ENCODE data around the gene SEMA5B. TPM values are rescaled to one million over a fixed set of nuclear protein-coding genes. Genes with fewer than 3 reads are reported as not detected.

SEMA5B gene
- total RNA-seq, 2 donors from 2014 or later: 0.15 to 0.59 TPM

DNA sequence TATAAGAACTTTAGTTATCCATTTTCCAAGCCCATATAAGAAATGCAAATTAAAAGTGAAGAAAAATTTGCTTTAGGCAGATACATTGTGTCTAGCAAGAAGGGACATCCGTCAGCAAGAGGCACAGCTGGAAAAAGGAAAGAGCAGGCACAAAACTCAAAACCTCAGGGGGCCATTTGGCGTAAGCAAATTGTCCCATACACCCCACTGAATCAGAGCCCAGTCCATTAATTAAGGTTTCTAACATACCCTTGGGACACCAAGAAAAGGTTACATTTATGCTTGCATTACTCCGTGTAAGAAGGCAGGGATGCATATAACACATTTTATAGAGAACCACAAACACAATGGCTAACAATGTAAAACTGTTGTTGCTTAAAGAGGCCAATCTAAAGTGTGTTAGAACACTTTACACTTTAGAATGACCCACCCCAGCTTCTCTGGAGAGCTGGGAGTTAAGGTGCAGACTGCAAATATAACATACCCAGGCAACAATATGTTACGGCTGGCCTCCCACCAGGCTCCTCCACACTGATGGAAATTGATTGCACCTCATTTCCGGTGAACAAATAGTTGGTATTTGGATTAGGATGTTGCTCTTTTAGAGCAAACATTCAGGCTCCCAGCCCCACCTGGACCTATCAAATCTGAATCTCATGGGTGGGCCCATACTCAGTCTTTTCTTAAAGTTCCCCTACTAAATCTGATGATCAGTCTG, 23.2 kb downstream of the SEMA5B start:
- intact Hi-C loops (cut with DNase I, micrococcal nuclease): no loop called here
- DNase-seq (no peak), ATAC-seq (no peak)

DNA sequence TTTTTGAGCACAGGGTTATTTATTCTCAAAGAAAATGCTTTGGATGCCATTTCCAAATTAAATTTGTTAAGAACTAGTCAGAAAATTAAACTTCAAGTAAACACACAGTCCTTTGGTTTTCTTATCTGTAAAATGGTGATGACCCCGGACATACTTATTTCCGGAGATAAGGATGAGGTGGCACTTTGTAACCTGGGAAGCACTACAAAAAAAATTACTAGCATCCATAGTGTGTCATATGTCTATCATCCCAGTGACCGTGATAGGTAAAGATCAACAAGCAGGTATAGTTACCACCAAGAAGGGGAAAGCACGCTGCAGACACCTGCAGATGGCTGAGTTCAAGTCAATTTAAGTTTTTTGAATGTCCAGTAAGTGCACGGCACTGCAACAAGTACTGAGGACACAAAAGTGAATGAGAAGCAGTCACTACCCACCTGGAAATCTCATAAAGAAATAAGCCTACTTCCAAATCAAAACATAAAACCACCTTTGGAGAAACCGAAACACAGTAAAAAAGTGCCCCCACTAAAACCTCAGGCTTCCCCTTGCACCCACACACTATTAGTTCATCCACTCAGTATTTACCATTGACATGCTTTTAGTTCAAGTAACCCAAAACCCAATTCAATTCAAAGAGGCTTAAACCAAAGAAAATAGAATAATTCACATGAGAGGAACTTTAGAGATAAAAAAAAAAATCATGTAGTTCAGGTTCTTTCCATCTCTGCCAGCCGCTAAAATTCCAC, 24.6 kb downstream of the SEMA5B start:
- DNase-seq (no peak), ATAC-seq (no peak)
- intact Hi-C loops (cut with DNase I, micrococcal nuclease): no loop called here

DNA sequence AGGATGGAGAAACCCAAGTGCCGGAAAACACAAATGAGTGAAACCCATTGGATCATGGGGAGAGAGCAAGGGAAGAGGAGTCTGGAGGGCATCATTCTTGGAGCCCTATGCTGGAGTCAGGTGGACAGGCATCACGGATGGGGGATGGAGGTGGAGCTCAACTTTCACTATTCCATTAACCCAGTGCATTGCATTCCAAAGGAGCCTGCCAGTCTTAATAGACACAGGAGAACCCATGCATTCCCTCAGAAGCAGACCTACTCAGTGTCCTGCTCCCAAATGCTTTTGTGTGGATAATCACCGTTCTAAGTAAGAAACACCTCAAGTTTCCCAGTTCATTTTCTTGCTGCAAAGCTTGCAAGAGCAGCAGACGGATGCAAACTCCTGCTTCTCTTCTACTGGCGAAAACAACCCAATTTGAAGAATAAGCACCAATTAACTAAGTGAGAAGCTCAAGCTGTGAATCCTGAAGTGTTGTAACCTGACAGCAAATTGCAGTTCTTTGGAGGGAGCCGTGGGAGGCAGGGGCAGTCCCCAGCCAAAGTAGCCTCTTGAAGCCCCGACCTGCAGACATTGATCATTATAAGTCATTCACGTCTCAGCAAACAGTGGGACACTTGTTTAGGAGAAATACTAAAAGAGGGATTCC, 25.3 kb downstream of the SEMA5B start:
- DNase-seq (no peak), ATAC-seq (no peak)
- intact Hi-C loops (cut with DNase I, micrococcal nuclease): no loop called here

DNA sequence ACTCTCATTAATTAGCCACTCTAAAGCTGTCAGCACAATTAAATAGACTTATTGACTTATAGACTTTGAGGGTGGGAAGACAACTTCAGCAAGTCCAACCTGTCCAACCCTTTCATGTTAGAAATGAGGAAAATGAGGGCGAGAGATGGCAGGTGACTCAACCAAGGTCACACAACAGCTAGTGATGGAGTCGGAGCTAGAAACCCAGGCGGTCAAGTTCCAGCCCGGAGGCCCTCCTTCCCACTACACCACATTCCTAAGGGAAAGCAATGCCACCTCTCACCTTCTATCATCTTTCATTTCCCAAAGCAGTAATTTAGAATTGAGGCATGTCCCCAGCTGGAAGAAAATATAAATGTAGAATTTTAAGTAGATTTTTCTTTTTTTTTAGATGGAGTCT, 28.7 kb downstream of the SEMA5B start:
- ATAC-seq (no peak), DNase-seq (no peak)
- intact Hi-C loops (cut with DNase I, micrococcal nuclease): no loop called here

DNA sequence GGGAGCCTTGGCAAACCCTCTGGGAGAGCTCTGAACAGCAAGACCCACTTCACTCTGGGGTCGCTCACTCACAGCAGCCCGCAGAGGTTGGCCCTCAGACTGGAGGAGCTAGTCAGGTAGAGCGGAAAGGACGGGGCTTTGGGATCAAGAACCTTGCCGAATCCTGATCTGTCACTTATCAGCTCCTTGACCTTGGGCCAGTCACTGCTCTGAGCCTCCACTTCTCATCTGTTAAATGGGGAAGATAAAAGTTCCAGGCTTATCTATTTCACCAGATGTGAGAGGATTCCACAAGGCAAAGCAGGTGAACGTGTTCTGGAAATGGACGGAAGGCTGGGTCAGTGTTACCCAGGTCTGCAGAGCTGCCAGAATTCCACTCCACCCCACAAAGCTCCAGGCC, 29.4 kb downstream of the SEMA5B start:
- intact Hi-C loops (cut with DNase I, micrococcal nuclease): no loop called here
- DNase-seq: no peak
- ATAC-seq: no peak

DNA sequence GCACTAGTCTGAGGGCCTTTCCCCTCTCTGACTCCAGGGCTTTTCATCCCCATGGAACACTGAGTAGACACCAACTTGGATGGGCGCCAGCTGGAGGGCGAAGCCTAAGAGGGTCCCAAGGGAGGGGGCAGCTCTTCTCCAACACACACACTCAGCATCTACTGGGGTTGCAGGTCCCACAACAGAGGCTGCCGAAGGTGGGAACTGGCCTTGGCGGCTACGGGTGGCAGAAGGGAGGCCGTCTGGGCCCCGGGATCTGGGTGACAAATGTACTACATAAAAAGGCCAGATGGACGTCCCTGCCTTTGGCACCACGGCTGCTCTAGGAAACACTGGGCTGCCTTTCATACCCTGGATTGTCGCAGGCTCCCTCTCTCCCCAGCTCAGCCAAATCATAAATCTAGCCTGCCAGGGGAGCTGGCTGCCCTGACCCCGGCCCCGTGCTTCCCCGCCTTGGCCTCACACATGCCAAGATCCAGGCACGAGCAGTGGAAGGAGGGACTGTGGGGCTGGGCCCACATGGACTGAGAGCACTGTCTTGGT, 31.5 kb downstream of the SEMA5B start:
- no peak for ATAC-seq
- intact Hi-C loops (cut with DNase I, micrococcal nuclease): no loop called here
- DNase-seq: no peak

DNA sequence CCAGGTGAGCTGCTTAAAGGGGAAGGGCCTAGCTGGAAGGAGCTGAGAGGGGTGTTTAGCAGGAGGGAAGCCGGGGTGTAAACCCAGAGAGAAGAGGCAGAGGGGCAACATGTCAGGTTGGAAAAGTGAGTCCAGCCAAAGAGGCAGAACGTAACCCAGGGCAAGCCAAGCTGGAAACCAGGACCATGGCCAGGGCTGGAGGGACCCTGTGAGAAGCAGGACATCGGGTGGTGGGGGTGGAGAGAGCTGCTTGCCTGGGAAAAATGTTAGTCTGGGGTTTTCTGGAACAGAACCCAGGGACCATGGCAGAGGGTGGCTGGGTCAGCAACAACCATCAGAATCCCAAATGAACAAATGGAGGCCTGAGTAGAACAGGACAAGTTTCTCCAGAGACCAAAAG, 32.6 kb downstream of the SEMA5B start:
- intact Hi-C loops (cut with DNase I, micrococcal nuclease): no loop called here
- ATAC-seq (no peak), DNase-seq (no peak)

DNA sequence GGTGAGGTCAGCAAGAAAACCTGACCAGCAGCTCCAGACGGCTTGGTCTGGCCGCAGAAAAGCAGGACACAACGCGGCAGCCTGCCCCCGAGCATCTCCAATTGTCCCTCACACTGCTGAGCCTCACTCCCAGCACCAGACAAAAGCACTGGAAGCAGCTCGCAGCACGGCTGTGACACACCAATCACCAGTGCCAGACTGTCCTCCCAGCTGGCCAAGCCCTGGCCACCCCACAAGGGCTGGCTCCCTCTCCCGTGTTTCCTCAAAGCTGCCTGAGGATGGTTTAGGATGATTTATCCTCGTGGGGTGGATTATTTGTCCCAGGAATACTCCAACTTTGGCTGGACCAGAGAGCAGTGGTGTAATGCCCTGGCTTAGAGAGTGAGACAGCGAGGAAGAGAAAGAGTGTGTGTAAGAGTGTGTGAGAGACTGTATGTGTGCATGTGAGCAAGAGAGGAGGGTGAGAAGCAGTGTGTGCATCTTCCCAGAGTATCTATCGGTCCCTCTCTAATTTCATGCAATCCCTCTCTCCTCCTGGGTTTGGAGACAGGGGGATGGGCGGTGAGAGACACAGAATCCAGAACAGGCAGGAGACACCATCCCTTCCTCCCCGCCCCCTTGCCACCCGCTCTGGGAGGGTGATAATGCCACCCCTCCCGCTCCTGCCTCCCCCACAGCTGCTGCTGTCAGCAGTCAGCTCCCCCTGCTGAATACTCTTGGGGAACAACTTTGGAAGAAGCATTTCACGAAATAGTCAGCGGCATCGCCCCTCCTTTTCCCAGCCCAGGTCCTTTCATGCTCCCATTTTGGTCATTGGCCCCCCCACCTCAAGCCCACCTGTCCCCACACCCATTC, 34.2 kb downstream of the SEMA5B start:
- intact Hi-C loops (cut with DNase I, micrococcal nuclease): no loop called here
- ATAC-seq: no peak
- no peak for DNase-seq

DNA sequence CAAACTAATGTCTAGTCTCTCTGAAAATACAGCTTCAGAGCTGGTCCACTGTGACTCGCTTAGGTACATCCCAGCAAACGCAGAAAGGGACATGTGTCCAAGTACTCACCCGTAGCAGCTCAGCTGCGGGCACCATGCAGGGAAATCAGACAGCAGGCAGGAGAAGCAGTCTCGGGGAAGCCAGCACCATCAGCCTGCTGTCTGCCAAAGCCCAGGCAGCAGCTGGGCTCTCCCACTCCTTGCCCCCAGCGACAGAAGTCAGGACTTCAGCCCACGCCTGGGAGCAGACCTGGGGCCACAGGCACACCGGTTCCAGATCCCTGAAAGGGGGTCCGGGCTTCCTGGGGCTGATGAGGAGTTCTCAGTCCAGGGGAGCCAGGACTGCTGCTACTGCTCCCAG, 34.9 kb downstream of the SEMA5B start:
- ATAC-seq: no peak
- intact Hi-C loops (cut with DNase I, micrococcal nuclease): no loop called here
- no peak for DNase-seq

DNA sequence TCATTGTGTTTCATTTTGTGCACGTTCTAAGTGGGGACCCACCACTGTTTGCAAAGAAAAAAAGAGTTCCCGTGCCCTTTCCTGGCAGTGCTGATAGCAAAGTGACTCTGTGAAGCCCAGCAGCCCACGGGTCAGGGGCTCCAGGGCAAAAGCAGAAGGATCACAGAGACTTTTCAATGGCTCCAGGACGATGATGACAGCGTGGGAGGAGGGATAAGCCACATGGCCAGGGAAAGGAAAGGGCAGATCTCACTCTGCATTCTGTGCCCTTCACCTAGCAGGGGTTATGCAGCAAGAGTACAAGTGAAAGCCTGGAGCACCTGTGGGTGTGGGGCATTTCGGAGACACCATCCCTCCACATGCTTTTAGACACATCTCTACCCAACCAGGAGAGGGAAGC, 35.4 kb downstream of the SEMA5B start:
- ATAC-seq: no peak
- intact Hi-C loops (cut with DNase I, micrococcal nuclease): no loop called here
- no peak for DNase-seq

DNA sequence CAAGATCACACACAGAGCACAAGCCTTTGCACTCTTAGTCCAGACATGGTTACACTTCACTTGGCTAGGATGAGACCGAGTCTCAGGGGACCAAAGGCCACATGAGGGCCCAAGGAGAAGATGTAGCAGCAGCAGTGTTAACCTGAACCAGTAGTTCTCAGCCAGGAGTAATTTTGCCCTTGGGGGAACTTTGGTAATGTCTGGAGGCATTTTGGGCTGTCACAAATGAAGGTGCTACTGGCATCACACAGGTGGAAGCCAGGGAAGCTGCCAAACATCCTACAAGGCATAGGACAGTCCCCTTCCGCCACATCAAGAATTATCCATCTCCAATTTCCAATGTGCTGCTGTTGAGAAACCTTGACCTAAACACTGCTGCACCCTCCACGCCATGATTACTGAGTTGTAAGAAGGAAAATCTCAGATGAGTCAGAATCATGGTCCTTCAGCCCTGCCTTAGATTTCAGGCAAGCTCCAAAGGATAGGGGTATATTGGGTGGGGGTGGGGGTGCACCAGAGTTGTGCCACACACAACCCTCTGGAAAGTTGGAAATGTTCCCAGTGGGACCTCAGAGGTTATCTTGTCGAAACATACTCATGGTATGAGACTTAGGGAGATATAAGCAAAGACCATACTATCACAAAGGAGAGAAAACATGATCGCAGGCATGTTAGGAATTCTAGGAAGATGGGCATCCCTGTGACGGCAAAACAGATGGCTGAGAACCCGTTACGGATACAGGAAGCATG, 36.2 kb downstream of the SEMA5B start:
- intact Hi-C loops (cut with DNase I, micrococcal nuclease): no loop called here
- DNase-seq: no peak
- no peak for ATAC-seq

DNA sequence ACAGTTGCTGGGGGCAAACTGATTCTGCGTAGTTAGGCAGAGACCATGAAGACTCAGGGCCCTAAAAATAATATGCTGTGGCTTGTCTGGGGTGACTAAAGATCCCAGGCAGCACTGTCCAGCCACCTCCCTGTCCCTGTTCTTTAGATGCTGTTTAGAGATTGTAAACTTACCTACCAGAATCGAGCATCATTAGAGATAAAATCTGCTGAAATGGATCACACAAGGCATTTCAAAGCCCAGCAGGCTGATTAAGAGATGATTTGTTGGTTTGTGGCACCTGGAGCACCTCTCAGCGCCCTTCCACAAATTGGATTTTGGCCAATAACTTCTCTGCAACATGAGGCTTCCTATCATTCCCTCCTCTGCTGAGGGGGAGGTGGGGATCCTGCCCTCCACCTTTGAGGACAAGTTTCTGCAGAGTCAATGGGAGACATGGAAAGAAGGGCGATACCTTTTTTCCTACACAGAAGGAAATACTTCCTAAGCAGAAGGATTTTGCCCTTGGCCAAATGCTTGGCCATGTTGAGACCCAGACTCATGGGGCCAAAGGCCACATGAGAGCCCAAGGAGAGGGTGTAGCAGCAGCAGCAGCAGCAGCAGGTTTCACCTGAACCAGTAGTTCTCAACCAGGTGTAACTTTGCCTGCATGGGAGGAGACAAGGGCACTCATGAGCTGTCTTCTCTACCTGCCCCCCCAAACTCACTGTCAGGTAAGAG, 37.5 kb downstream of the SEMA5B start:
- intact Hi-C loops (cut with DNase I, micrococcal nuclease): no loop called here
- ATAC-seq: no peak
- no peak for DNase-seq

DNA sequence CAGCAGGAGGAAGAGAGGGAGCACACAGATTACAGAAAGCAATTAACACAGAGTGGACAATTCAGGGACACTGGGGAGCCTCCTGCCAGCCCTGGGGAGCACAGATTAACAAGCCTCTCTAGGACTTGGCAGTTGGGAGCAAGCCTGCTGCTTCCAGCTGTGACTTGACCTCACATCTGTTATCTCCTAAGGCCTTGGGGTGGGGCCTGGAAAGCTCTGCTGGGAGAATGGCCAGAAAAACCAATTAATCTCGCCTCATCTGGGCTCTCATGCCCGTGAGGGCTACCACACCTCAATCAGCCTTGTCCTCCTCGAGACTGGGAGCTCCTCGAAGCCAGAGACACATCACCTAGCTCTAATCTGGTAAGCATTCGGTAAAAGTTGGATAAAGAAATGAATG, 39.1 kb downstream of the SEMA5B start:
- intact Hi-C loops (cut with DNase I, micrococcal nuclease): no loop called here
- no peak for DNase-seq
- ATAC-seq: no peak

DNA sequence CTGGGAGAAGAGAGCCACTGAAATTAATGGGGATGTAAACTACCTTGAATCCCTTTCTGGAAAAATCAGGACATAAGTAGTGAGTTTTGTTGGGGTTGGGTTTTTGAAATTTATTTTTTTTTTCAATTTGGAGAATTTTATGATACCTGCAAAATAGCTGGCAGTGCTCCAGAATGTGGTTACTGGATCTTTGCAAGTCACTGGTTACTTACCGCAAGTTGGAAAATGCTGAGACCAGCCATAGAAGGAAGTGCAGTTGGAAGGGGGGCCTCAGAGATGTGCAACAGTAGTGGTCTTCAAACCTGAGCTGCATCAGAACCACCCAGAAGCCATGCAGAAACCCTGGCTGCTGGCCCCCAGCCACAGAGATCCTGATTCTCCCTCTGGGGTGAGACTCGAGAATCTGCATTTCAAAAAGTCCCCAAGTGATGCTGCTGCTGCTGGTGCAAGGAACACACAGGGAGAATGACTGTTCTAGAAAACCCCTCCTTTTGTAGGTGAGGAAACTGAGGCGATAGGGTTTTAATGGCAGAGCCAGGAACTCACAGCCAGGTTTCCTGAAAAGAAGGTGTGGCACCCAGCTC, 39.7 kb downstream of the SEMA5B start:
- intact Hi-C loops (cut with DNase I, micrococcal nuclease): no loop called here
- DNase-seq (no peak), ATAC-seq (no peak)

DNA sequence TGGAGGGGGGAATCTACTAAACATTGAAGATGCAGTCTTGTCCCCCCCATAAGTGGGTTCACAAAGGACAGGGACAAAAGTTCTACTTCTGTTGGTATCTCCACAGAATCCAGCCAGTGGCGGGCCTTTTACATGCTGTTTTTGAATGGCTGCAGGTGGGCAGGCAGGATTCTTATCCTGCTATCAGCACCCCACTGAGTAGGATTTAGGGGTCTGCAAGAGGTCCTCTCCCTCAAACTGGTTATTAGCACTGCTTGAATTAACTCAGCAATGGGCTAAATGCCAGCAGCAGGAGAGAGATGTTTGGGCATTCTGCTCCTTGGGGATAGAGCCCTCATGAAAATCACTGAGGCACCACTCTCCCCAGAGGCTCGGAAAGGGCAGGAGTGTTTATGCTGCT, 40.3 kb downstream of the SEMA5B start:
- intact Hi-C loops (cut with DNase I, micrococcal nuclease): no loop called here
- no peak for ATAC-seq
- DNase-seq: no peak

DNA sequence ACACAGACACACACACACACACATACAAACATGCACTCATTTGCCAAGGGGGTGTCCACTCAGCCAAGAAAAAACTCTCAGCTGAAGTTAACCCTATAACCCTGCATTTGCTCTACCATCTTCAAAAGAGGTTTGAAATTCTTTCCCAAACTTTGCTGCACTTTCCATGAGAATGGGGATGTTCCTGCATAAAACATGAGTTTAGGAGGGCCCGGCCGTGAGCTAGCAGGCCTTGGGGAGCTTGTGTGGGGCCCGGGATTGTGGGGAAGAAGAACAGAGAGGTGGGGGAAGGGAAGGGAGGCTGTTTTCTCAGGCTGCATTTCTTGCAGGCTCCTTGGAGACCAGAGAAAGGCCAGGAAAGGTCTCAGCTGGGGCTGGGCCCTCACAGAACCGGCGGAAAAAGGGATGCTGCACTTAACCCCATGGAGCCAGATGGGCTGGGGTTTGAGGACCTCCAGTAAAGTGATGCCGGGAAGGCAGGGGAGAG, 40.8 kb downstream of the SEMA5B start:
- intact Hi-C loops (cut with DNase I, micrococcal nuclease): no loop called here
- DNase-seq: no peak
- no peak for ATAC-seq

DNA sequence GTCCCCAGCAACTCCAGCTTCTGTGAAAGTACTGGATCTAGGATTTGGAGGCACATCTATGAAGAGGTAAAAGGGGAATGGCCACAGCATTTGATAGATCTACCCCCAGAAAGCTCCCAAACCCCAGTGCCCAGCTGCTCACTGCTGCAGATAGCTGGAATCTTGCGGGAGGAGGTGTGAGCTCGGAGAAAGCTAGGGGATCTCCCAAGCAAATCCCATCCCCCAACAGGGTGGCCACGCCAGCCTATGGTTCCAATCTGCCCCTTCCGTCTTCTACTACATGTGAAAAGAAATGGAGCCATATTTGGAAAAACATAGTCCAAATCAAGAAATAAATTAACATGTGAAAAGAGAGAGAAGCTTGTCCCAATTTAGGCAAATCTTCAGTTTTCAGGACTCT, 42.0 kb downstream of the SEMA5B start:
- ATAC-seq: no peak
- DNase-seq: no peak
- intact Hi-C loops (cut with DNase I, micrococcal nuclease): no loop called here
